Activated CD4-positive, alpha-beta T cell treated with anti-CD3 and anti-CD28 coated beads, Interleukin-2, amount 50 U/mL, for 1 hour (primary cell): ENCODE data around the gene DOK6.
"Not testable (repeated sequence)": the region's sequence is repeated elsewhere in the genome, so short reads cannot be mapped to it uniquely, and the experiment has no call there.

ENCODE experiments used
- DNase-seq: peaks from one replicate; pipeline ENCODE4 v3.0.0-alpha.2; 2020

The DOK6 gene

GRCh38 chr18:69878213-69878933 lies 477.7 kb downstream of the DOK6 start:
- DNase-seq: no peak

DNA sequence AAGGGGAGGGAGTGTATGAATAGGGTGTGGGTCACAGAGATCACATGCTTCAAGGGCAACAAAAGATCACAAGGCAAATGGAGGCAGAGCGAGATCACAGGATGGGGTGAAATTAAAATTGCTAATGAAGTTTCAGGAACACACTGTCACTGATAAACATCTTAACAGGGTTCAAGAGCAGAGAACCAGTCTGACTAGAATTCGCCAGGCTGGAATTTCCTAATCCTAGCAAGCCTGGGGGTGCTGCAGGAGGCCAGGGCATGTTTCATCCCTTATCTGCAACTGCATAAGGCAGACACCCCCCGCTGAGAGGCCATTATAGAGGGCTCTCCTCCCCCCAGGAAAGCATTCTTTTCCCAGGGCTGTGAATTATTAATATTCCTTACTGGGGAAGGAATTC lies 478.4 kb downstream of the DOK6 start:
- not testable (repeated sequence) for DNase-seq

- DNase-seq: no peak
Observed at GRCh38 chr18:69880083-69880482, 479.4 kb downstream of the DOK6 start.

DNA sequence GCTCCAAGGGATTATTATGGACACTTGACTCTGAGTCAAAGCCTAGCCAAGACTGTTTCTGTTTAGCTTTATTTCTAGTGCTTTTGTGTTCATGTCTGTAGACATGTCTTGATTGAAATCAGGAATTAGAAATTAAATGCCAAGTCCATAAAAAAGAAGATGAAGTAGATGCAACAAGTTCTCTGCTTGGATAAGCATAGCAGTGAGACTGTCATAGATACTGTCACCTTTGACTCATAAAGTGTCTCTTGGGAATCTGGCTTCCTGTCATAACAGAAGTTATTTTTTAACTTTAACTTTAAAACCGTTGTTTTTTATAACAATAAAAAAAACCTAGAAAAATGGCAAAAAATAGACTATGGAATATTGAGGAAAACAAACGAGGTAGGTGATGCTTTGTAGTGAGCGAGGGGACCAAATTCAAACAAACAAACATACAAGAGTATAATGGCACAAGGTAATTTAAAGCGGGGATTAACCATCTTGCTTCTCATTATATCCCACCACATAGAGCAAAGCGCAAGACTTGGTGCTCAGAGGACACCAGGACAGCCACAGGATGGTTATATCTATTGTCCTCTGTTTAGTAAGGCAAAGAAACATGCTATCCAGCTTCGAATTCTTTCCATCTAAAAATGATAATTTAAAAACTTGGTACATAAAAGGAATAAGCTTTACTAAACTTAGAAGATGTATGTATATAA lies 482.4 kb downstream of the DOK6 start:
- DNase-seq: no peak

DNA sequence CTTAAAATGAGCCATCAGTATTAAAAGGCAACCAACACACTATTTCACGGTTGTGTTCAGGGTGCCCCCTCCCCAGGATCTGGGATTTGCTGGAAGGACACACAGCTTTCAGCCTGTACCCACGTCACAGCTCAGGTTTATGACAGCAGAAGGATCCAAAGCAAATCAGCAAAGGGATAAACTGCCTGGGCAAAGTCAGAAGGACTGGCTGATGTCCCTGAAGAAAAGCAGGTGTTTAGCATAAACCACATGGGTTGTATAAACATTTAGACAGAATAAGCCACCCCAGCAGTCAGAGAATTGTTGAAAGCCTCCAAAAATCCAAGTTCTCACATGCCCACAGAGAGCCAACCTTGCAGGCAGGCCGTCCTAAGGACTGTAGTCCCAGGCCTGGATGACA lies 483.1 kb downstream of the DOK6 start:
- no peak for DNase-seq

DNA sequence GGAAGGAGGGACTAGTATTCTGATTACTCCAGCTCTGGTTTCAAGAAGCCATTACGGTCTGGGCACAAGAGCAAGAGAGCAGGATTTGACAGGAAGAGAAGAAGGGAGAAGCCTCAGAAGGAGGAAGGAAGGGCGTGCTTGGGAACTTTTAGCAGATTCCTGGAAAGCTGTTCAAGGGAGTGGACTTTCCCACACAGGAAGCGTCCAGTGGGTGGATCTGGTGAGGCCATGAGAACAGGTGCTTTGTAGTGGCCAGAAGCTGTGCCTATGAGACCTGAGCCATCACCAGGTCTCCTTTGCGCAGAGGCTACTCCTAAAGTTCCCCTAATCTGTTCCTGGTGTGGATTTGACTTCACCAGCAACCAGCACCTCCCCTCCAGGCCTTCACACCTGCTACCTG lies 484.7 kb downstream of the DOK6 start:
- DNase-seq: no peak

DNA sequence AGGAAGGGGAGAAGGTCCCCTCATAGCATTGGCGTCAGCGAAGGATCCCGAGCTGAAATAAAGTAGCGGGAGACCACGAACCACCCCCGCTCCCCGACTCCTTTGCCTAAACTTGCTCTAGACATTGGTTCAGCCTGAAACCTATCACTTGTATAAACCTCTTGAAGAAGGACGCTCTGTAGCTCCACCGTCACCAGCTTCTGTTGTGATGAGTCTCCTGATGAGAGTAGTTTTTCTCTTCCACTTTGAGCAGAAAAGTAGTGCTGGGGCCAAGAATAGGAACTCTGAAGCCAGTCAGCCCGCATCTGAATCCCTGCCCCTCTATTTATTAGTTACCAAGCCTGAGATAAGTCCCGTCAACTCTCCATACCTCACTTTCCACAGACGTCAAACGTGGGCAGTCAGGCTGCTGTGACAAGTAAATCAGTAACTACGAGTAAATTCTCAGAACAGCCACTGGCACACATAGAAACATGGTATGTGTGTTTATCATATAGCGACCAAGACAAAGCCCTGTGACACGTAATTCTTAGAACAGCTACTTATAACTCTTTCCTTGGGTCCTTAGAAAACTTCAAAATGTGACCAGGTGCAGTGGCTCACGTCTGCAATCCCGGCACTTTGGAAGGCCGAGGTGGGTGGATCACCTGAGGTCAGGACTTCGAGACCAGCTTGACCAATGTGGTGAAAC lies 485.3 kb downstream of the DOK6 start:
- peak; percentile 20 for DNase-seq

GRCh38 chr18:69887256-69887655 lies 486.6 kb downstream of the DOK6 start:
- no peak for DNase-seq

GRCh38 chr18:69889009-69889408 lies 488.3 kb downstream of the DOK6 start:
- DNase-seq: no peak

DNA sequence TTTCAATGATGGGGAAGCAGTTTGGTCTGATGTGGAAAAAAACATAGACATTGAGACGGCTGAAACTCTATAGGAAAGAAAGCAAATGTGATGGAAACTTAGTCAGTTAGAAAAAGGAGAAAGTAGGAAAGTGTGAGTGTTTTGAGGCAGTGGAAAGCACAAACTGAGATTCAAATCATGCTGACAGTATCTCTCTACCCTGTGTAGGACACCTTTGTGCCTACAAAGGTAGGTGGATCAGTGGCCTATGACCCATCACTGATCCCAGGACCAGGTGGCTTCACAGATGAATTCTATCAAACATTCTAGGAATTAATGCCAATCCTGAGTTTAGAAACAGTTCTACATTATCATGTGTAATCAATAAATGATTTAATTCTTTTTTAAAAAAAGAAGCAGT lies 489.9 kb downstream of the DOK6 start:
- DNase-seq: no peak

GRCh38 chr18:69894467-69894866 lies 493.8 kb downstream of the DOK6 start:
- no peak for DNase-seq

DNA sequence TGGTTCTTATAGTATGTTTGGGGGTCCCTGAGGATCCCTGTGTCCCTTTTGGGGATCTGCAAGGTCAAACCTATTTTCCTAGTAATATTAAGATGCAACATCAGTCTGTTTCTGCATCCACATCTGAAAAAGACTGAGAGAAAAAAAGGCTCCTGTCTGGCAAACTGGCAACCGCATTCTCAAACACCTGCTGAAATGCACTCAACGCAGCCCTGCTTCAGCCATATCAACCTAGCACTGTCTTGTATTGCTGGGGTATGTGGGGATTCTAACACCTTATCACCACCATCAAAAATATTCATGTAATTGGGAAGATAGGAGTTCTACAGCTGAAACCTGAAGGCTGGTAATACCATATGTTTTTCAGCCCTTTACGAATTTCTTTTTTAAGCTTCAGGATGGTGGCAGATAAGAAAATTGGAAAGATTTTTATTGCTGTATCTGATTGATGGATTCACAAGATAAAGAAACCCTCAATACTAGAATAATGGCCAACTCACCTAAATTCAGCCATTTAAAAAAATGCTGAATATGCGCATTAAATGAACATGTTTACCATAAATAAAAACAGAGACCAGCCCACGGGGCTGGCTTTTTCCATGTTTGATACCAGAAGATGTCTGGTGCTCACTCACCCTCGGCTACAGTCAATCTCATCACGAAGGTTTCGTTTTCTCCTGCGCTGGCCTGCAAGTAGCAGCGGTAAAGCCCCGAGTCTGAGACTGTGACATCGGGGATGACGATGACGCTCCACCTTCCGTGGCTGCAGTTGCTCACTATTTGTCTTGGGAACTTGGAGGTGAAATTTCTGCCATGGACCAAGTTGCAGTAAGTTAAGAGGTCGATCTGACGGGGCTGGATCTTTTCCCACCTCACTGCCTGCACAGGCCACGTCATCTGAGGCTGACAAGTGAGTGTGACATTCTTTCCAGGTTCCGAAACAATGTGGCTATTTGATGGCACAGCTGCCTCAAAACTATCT lies 494.7 kb downstream of the DOK6 start:
- peak; percentile 10 for DNase-seq

- no peak for DNase-seq
Observed at GRCh38 chr18:69897397-69898108, 496.9 kb downstream of the DOK6 start.

DNA sequence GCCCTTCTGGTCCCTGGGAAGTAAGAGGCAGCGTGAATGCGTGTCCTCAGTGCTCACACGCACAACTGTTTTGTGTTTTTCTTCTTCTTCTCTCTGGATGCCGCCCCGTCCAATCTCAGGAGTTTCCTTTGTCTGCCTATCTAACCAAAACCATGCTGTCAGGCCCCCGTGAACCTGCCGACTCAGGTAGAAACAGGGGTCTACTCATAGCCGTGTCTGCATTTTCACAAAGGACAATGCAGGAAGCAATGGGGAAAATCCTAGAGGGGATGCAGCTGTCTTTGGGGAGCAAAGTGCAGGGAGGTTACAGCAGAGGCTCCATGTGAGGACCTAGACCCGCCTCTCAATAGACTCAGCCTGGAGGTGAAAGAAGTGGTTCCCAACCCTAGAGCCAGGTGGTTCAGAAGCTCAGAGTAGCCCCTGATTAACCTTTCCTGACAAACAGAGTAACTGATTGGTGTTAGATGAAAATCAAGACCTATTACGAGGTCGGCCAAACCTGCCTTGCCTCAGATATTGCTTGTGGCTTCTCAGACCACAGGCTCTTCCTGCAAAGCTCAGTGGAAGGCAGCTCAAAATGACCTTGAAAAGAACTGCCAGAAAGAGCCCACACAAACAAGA lies 497.7 kb downstream of the DOK6 start:
- DNase-seq: peak; percentile 11
